Activated CD8-positive, alpha-beta memory T cell treated with anti-CD3 and anti-CD28 coated beads for 4 hours (primary cell): ENCODE results near the gene DHX30.
"Not testable (repeated sequence)": the region's sequence is repeated elsewhere in the genome, so short reads cannot be mapped to it uniquely, and the experiment has no call there.

ENCODE experiments used
- DNase-seq, 2 donors: peaks; one replicate each; pipeline ENCODE4 v3.0.0-alpha.2; 2020; ENCODE audit warnings: low read depth in 2 of 2

The DHX30 gene

DNA sequence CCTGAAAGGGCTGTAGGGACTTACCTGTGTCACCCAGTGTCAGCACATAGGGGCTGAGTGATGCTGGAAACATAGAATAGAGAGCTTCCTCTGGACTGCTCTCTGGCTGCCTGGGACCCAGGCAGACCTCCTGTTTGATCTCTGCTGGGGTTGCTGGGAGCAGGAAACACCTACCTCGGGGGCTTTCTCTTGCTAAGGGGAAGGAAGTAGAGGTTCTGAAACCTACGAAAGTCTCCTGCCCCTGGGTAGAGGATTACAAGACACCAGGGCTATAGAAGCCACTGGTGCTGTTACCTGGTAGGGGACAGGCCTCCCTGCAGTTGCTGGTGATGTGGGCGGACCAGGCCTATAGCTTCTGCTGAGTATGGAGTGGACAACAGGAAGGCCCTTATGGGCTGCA lies 81.7 kb downstream of the DHX30 start:
- DNase-seq, result no peak

- no peak for DNase-seq
Observed at GRCh38 chr3:47885168-47885567, 82.2 kb downstream of the DHX30 start.

DNA sequence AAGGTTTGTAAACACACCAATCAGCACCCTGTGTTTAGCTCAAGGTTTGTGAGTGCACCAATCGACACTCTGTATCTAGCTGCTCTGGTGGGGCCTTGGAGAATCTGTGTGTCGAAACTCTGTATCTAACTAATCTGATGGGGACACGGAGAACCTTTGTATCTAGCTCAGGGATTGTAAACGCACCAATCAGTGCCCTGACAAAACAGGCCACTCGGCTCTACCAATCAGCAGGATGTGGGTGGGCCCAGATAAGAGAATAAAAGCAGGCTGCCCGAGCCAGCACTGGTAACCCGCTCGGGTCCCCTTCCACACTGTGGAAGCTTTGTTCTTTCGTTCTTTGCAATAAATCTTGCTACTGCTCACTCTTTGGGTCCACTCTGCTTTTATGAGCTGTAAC lies 85.1 kb downstream of the DHX30 start:
- not testable (repeated sequence) for DNase-seq

- DNase-seq, result no peak
Observed at GRCh38 chr3:47888986-47889757, 86.2 kb downstream of the DHX30 start.

DNA sequence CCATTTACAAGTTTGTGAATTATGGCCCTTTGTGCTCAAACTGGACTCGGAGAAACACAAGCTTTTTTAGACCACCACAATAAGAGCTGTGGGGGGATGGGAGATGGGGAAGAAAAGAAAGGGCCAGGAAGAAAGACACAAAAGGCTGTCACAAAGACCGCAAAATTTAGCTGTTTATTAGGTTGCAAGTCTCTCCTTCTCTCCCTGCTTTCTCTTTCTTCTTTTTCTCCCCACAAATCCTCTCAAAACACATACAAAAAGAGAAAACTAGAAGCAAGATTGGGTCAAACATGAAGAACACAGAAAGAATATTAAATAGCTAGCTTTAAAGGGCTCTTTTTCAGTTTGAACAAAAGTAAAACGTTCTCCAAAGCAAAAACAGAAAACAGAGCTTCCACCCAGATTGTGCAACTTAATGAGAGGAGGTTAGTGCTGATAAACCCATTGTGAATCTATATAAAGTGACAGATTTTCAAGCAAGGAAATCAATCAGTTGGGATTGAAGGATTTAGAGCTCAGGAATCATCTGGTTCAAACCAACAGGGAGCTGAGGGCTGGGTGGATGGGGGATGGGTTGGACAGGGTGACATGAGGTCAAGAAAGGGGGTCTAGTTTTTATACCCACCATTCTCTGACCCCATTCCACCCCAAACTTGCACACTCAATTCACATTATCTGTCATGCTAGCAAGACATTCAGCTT lies 87.3 kb downstream of the DHX30 start:
- DNase-seq, result no peak

- DNase-seq, result no peak
Observed at GRCh38 chr3:47890828-47891612, 88.1 kb downstream of the DHX30 start.

- no peak for DNase-seq
Observed at GRCh38 chr3:47891613-47892005, 88.7 kb downstream of the DHX30 start.

- no peak for DNase-seq
Observed at GRCh38 chr3:47892286-47893040, 89.5 kb downstream of the DHX30 start.

- DNase-seq, result no peak
Observed at GRCh38 chr3:47895241-47895640, 92.3 kb downstream of the DHX30 start.

- DNase-seq, result no peak
Observed at GRCh38 chr3:47896736-47897135, 93.8 kb downstream of the DHX30 start.

DNA sequence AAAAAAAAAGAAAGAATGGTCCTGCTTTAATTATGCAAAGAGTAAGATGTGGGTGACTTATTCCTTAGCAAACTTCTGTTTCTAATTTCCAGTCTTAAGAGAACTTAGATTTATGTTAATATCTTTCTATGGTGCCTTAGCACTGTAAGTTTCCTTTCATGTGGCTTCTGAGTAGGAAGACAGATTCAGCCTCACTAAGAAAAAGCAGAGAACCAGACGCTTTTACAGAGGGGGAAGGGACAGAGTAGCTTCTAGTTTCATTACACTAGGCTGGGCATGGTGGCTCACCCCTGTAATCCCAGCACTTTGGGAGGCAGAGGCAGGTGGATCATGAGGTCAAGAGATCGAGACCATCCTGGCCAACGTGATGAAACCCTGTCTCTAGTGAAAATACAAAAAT lies 95.0 kb downstream of the DHX30 start:
- DNase-seq, result no peak

DNA sequence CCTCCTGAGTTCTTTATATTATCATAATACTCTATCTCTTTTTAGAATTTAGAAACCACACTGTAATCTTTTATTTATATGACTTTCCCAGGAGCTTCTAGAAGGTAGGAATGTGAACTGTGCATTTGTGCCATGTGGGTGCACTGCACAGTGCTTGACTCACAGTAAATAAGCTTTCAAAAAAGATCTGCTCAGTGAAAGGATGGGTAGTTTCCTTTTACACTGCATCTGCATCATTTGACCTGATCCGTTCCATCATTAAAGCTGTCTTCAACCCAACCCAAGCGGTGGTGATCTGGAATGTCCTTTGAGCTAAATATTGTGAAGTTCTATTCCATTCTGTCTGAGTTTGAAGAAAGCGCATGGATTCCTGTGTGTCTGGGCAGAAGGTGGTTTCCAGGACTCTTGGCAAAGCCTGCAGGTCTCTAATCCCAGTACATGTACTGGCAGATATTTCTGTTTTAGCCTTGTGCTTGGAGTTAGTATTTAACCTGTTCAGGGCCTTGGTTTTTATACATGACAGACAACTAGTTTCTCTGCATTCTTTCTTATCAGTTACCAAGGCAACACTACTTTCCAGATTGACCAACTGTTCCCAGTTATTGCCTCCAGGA lies 96.7 kb downstream of the DHX30 start:
- DNase-seq, result no peak
